Measurements from ENCODE around the gene MTLN. TPM values are rescaled to one million over a fixed set of nuclear protein-coding genes. Genes with fewer than 3 reads are reported as not detected.

The MTLN gene
- polyA plus RNA-seq, 1 of the 3 experiments (the other 2 are of a cell fraction), result 45.6 TPM

- no peak for TF ChIP-seq USF1 (IDR thresholded peaks at IDR 0.05; ENCODE audit: borderline replicate concordance, low read depth)
- TF ChIP-seq ELF1 (IDR thresholded peaks at IDR 0.05), result peak; percentile 33; the same call in 1 of the 2 replicates
- TF ChIP-seq REST (IDR thresholded peaks at IDR 0.05; ENCODE audit: low read depth, low read length), result no peak
- no peak; the same call in 1 of the 2 replicates for TF ChIP-seq RCOR1 (IDR thresholded peaks at IDR 0.05; ENCODE audit: low read length)
- peak; percentile 85; the same call in 1 of the 2 replicates for TF ChIP-seq SIN3A (IDR thresholded peaks at IDR 0.05; ENCODE audit: borderline replicate concordance, low read depth, low read length)
- no peak for TF ChIP-seq JUND (IDR thresholded peaks at IDR 0.05)
- TF ChIP-seq CHD2 (IDR thresholded peaks at IDR 0.05; ENCODE audit: low read length, partially characterized antibody), result no peak
- no peak for TF ChIP-seq NFIC (IDR thresholded peaks at IDR 0.05; ENCODE audit: borderline replicate concordance)
- TF ChIP-seq SMC3 (IDR thresholded peaks at IDR 0.05; ENCODE audit: low read depth, low read length), result no peak
Observed at GRCh38 chr2:110204408-110205385, 7.7 kb downstream of the MTLN start, which contains the start of gene NPHP1 (continued).

GRCh38 chr2:110198016-110198415 lies 14.3 kb downstream of the MTLN start:
- TF ChIP-seq GABPA (IDR thresholded peaks at IDR 0.05; ENCODE audit: low read depth), result no peak
- TF ChIP-seq TAF1 (IDR thresholded peaks at IDR 0.05; ENCODE audit: borderline replicate concordance, low read depth, low read length), result no peak
- no peak for TF ChIP-seq CTCF (IDR thresholded peaks at IDR 0.05)
- TF ChIP-seq IRF3 (IDR thresholded peaks at IDR 0.05; ENCODE audit: low read depth, low read length), result no peak
- TF ChIP-seq USF1 (IDR thresholded peaks at IDR 0.05; ENCODE audit: borderline replicate concordance, low read depth), result no peak
- no peak for TF ChIP-seq POLR2AphosphoS5 (IDR thresholded peaks at IDR 0.05; ENCODE audit: low read depth, low read length)
- TF ChIP-seq MEF2A (IDR thresholded peaks at IDR 0.05; ENCODE audit: borderline replicate concordance, low read depth), result no peak
- TF ChIP-seq NRF1 (IDR thresholded peaks at IDR 0.05; ENCODE audit: low read depth, low read length), result no peak
- no peak for TF ChIP-seq ELF1 (IDR thresholded peaks at IDR 0.05)
- CTCF ChIA-PET, result no interaction called here

More at GRCh38 chr2:110198016-110198415, 14.3 kb downstream of the MTLN start:
- Histone ChIP-seq H3K4me1 (ENCODE audit: control insufficient read depth in 1 of 2, insufficient read depth in 2 of 2, low read depth in 1 of 2, low read length in 1 of 2) (no peaks in the 10 kb centered on the region), H2AFZ (ENCODE audit: low read depth) (no peak overlapping the region), H3K27me3 (ENCODE audit: insufficient read depth) (no peaks in the 10 kb centered on the region), H3K27ac (ENCODE audit: low read depth in 2 of 2, low read length in 1 of 2) (no peak overlapping the region), H3K9me3 (no peaks in the 10 kb centered on the region), H3K4me2 (no peak overlapping the region), H3K9ac (no peak overlapping the region), H4K20me1 (ENCODE audit: insufficient read depth) (no peaks in the 10 kb centered on the region), H3K4me3 (ENCODE audit: low read depth in 2 of 2, low read length in 1 of 2) (no peak overlapping the region), H3K79me2 (ENCODE audit: insufficient read depth) (no peaks in the 10 kb centered on the region), H3K36me3 (replicated peaks in 1 of 2; ENCODE audit: control insufficient read depth in 1 of 2, insufficient read depth in 2 of 2, low read length in 1 of 2) (peaks cover 0 to 9% of the 10 kb centered on the region in 2 experiments), H3K9me2 (no peaks in the 10 kb centered on the region), H3F3A (replicated peaks; ENCODE audit: insufficient read depth) (peaks cover 3% of the 10 kb centered on the region)
- no peak for DNase-seq
- WGBS (ENCODE audit: low lambda C conversion rate), result 70% methylated on average over 3 of the region's 3 CpGs
- POLR2A ChIA-PET, result no interaction called here

Data from SK-N-SH (cell line).